CD4-positive, alpha-beta memory T cell (primary cell): ENCODE data around the gene GPSM1. TPM values are rescaled to one million over a fixed set of nuclear protein-coding genes. Genes with fewer than 3 reads are reported as not detected.

Experiments used
- CTCF ChIA-PET: fragments of 350-600 bp; sonication (Branson Sonifier 250); formaldehyde crosslinking; loops from one replicate; lab custom pipeline; 2021; ENCODE audit warnings: inconsistent platforms; ENCODE audit not compliant: partially characterized antibody; lab: Charles Lee
- POLR2A ChIA-PET: fragments of 350-600 bp; sonication (Branson Sonifier 250); formaldehyde crosslinking; loops from one replicate; lab custom pipeline; 2021; ENCODE audit not compliant: partially characterized antibody; lab: Charles Lee
- DNase-seq, 5 donors: peaks; one replicate each; pipeline versions ENCODE4 v3.0.0 to v3.0.0-alpha.2; 2020 to 2022; ENCODE audit warnings: mixed read lengths in 1 of 5
- H3K27ac ChIP-seq: one replicate; pipeline ENCODE4 v1.7.0; 2013; ENCODE audit warnings: low read depth, low read length
- H3K27me3 ChIP-seq: 2 replicates; pipeline ENCODE4 v1.7.0; 2013; ENCODE audit warnings: mild to moderate bottlenecking, low read length, moderate library complexity; ENCODE audit not compliant: insufficient read depth
- H3K36me3 ChIP-seq: 2 replicates; pipeline ENCODE4 v1.7.0; 2013; ENCODE audit warnings: mild to moderate bottlenecking, low read length, moderate library complexity; ENCODE audit not compliant: insufficient read depth
- H3K4me1 ChIP-seq: 2 replicates; pipeline ENCODE4 v1.7.0; 2013; ENCODE audit warnings: mild to moderate bottlenecking, low read length, moderate library complexity; ENCODE audit not compliant: insufficient read depth
- H3K4me3 ChIP-seq, 2 donors: one replicate each; pipeline ENCODE4 v1.7.0; 2013; ENCODE audit warnings: low read length in 2 of 2, mild to moderate bottlenecking in 1 of 2
- H3K9me3 ChIP-seq, 2 donors: one replicate each; pipeline ENCODE4 v1.7.0; 2013; ENCODE audit warnings: low read length in 2 of 2, control low read depth in 1 of 2; ENCODE audit not compliant: control insufficient read depth in 1 of 2
- H3K27ac Mint-ChIP-seq, 7 donors: one replicate each; pipeline ENCODE4 v1.8.0; 2020 to 2021; ENCODE audit warnings: mixed read lengths in 7 of 7, mild to moderate bottlenecking in 6 of 7, inconsistent platforms in 3 of 7, moderate library complexity in 3 of 7
- H3K27me3 Mint-ChIP-seq, 2 donors: one replicate each; pipeline ENCODE4 v1.8.0; 2020 to 2021; ENCODE audit warnings: mixed read lengths in 2 of 2
- H3K36me3 Mint-ChIP-seq, 2 donors: one replicate each; pipeline ENCODE4 v1.8.0; 2020 to 2021; ENCODE audit warnings: mixed read lengths in 2 of 2, inconsistent platforms in 1 of 2, mild to moderate bottlenecking in 1 of 2
- H3K4me1 Mint-ChIP-seq, 4 donors: one replicate each; pipeline ENCODE4 v1.8.0; 2020 to 2021; ENCODE audit warnings: mixed read lengths in 4 of 4, mild to moderate bottlenecking in 1 of 4
- H3K4me3 Mint-ChIP-seq, 8 donors: one replicate each; pipeline ENCODE4 v1.8.0; 2020 to 2021; ENCODE audit warnings: mixed read lengths in 8 of 8, mild to moderate bottlenecking in 7 of 8, moderate library complexity in 6 of 8, inconsistent platforms in 3 of 8
- H3K9me3 Mint-ChIP-seq, 8 donors: one replicate each; pipeline ENCODE4 v1.8.0; 2020 to 2021; ENCODE audit warnings: mixed read lengths in 8 of 8, mild to moderate bottlenecking in 5 of 8, inconsistent platforms in 3 of 8, moderate library complexity in 1 of 8
- intact Hi-C: fragments of 100-400 bp; cut with micrococcal nuclease; formaldehyde crosslinking; loops from one replicate; pipeline ENCODE4 v1.15.1; 2023
- polyA plus RNA-seq, 2 donors: library from polyadenylated mRNA; unstranded; fragments of 300-500 nt; fragmentation: Illumina TruSeq; gene quantifications; one replicate each; pipeline ENCODE4 v1.2.3, GENCODE V29; 2021
- total RNA-seq, 2 experiments: library from RNA; stranded (reverse); gene quantifications; one replicate each; pipeline ENCODE4 v1.2.3, GENCODE V29; 2021

The GPSM1 gene
- total and polyA plus RNA-seq, 4 experiments from 2014 or later: 0.78 to 8.1 (median 4.6) TPM

- no peak overlapping the region for H3K27ac ChIP-seq
- ChIA-PET POLR2A (no interaction called here), CTCF (no interaction called here)
- Mint-ChIP-seq H3K9me3 (no peaks in the 10 kb centered on the region), H3K36me3 (no peaks in the 10 kb centered on the region), H3K4me3 (no peak overlapping the region), H3K27me3 (peaks cover 2 to 5% of the 10 kb centered on the region in 2 donors), H3K4me1 (peaks cover 0 to 4% (median 4%) of the 10 kb centered on the region in 4 donors), H3K27ac (no peak overlapping the region)
- no peak for DNase-seq
- H3K27me3 ChIP-seq: no peaks in the 10 kb centered on the region
- H3K9me3 ChIP-seq: no peaks in the 10 kb centered on the region
- intact Hi-C loops: no loop called here
- no peaks in the 10 kb centered on the region for H3K4me1 ChIP-seq
- no peaks in the 10 kb centered on the region for H3K36me3 ChIP-seq
- H3K4me3 ChIP-seq: no peak overlapping the region
Measured at GRCh38 chr9:136302527-136302926, 24.8 kb upstream of the GPSM1 start.

GRCh38 chr9:136303066-136303824, 24.1 kb upstream of the GPSM1 start:
- no peaks in the 10 kb centered on the region for H3K4me1 ChIP-seq
- intact Hi-C loops: no loop called here
- no peak overlapping the region for H3K4me3 Mint-ChIP-seq
- no peaks in the 10 kb centered on the region for H3K36me3 Mint-ChIP-seq
- H3K27me3 ChIP-seq: no peaks in the 10 kb centered on the region
- DNase-seq: no peak
- ChIA-PET CTCF (no interaction called here), POLR2A (no interaction called here)
- H3K4me3 ChIP-seq: no peak overlapping the region
- no peak overlapping the region for H3K27ac Mint-ChIP-seq
- H3K4me1 Mint-ChIP-seq: peaks cover 0 to 4% (median 4%) of the 10 kb centered on the region in 4 donors
- no peaks in the 10 kb centered on the region for H3K9me3 Mint-ChIP-seq
- peaks cover 2 to 5% of the 10 kb centered on the region in 2 donors for H3K27me3 Mint-ChIP-seq
- H3K36me3 ChIP-seq: no peaks in the 10 kb centered on the region
- no peak overlapping the region for H3K27ac ChIP-seq
- no peaks in the 10 kb centered on the region for H3K9me3 ChIP-seq

GRCh38 chr9:136303825-136304416, 23.4 kb upstream of the GPSM1 start, which contains the start of gene CCDC187:
TSS of gene CCDC187 (minus strand) at chr9:136304094. CDS start at chr9:136303830, 264 bp downstream.
- Histone ChIP-seq H3K27ac (no peak within 1 kb of the TSS), H3K36me3 (no peaks in the 10 kb centered on the region), H3K4me3 (no peak within 1 kb of the TSS), H3K27me3 (no peaks in the 10 kb centered on the region), H3K9me3 (no peaks in the 10 kb centered on the region), H3K4me1 (no peaks in the 10 kb centered on the region)
- POLR2A ChIA-PET: no interaction called here
- H3K27me3 Mint-ChIP-seq: peaks cover 0 to 5% of the 10 kb centered on the region in 2 donors
- no peak within 1 kb of the TSS for H3K27ac Mint-ChIP-seq
- CTCF ChIA-PET: no interaction called here
- no peak for DNase-seq
- intact Hi-C loops: no loop called here
- no peaks in the 10 kb centered on the region for H3K36me3 Mint-ChIP-seq
- no peak within 1 kb of the TSS for H3K4me3 Mint-ChIP-seq
- no peaks in the 10 kb centered on the region for H3K9me3 Mint-ChIP-seq
- H3K4me1 Mint-ChIP-seq: peaks cover 0 to 4% (median 4%) of the 10 kb centered on the region in 4 donors

- Histone ChIP-seq H3K36me3 (no peaks in the 10 kb centered on the region), H3K4me1 (no peaks in the 10 kb centered on the region), H3K4me3 (no peak overlapping the region), H3K9me3 (no peaks in the 10 kb centered on the region), H3K27ac (no peak overlapping the region), H3K27me3 (no peaks in the 10 kb centered on the region)
- intact Hi-C loops: no loop called here
- ChIA-PET CTCF (no interaction called here), POLR2A (no interaction called here)
- H3K27me3 Mint-ChIP-seq: peaks cover 0 to 5% of the 10 kb centered on the region in 2 donors
- no peak overlapping the region for H3K4me3 Mint-ChIP-seq
- H3K27ac Mint-ChIP-seq: no peak overlapping the region
- DNase-seq: no peak
- H3K4me1 Mint-ChIP-seq: peaks cover 0 to 4% (median 4%) of the 10 kb centered on the region in 4 donors
- no peaks in the 10 kb centered on the region for H3K36me3 Mint-ChIP-seq
- no peaks in the 10 kb centered on the region for H3K9me3 Mint-ChIP-seq
Measured at GRCh38 chr9:136304456-136304855, 22.9 kb upstream of the GPSM1 start.

GRCh38 chr9:136304981-136305380, 22.4 kb upstream of the GPSM1 start:
- no peak overlapping the region for H3K27ac ChIP-seq
- peaks cover 0 to 4% (median 4%) of the 10 kb centered on the region in 4 donors for H3K4me1 Mint-ChIP-seq
- ChIA-PET CTCF (no interaction called here), POLR2A (no interaction called here)
- intact Hi-C loops: no loop called here
- no peaks in the 10 kb centered on the region for H3K9me3 Mint-ChIP-seq
- no peak overlapping the region for H3K4me3 ChIP-seq
- H3K36me3 ChIP-seq: no peaks in the 10 kb centered on the region
- H3K27me3 Mint-ChIP-seq: peaks cover 0 to 5% of the 10 kb centered on the region in 2 donors
- no peaks in the 10 kb centered on the region for H3K27me3 ChIP-seq
- no peak for DNase-seq
- H3K27ac Mint-ChIP-seq: no peak overlapping the region
- H3K36me3 Mint-ChIP-seq: no peaks in the 10 kb centered on the region
- no peaks in the 10 kb centered on the region for H3K4me1 ChIP-seq
- H3K4me3 Mint-ChIP-seq: no peak overlapping the region
- H3K9me3 ChIP-seq: no peaks in the 10 kb centered on the region

GRCh38 chr9:136305804-136306203, 21.5 kb upstream of the GPSM1 start:
- Histone ChIP-seq H3K4me1 (no peaks in the 10 kb centered on the region), H3K4me3 (no peak overlapping the region), H3K27ac (no peak overlapping the region), H3K27me3 (no peaks in the 10 kb centered on the region), H3K36me3 (no peaks in the 10 kb centered on the region), H3K9me3 (no peaks in the 10 kb centered on the region)
- ChIA-PET POLR2A (no interaction called here), CTCF (no interaction called here)
- Mint-ChIP-seq H3K27me3 (peaks cover 0 to 5% of the 10 kb centered on the region in 2 donors), H3K4me1 (peaks cover 0 to 4% (median 4%) of the 10 kb centered on the region in 4 donors), H3K36me3 (no peaks in the 10 kb centered on the region), H3K4me3 (no peak overlapping the region), H3K27ac (no peak overlapping the region), H3K9me3 (no peaks in the 10 kb centered on the region)
- no peak for DNase-seq
- intact Hi-C loops: no loop called here

- intact Hi-C loops: no loop called here
- CTCF ChIA-PET: no interaction called here
- H3K9me3 ChIP-seq: no peaks in the 10 kb centered on the region
- DNase-seq: no peak
- H3K27ac ChIP-seq: no peak overlapping the region
- no peak overlapping the region for H3K4me3 ChIP-seq
- H3K27me3 ChIP-seq: no peaks in the 10 kb centered on the region
- H3K4me1 ChIP-seq: peaks cover 4% of the 10 kb centered on the region
- Mint-ChIP-seq H3K27ac (no peak overlapping the region), H3K4me1 (peaks cover 0 to 4% (median 4%) of the 10 kb centered on the region in 4 donors), H3K4me3 (no peak overlapping the region), H3K27me3 (peaks cover 0 to 5% of the 10 kb centered on the region in 2 donors), H3K36me3 (no peaks in the 10 kb centered on the region), H3K9me3 (no peaks in the 10 kb centered on the region)
- POLR2A ChIA-PET: no interaction called here
- H3K36me3 ChIP-seq: no peaks in the 10 kb centered on the region
Measured at GRCh38 chr9:136306211-136307208, 20.8 kb upstream of the GPSM1 start.
